ENCODE data around the gene ACKR3.

DNA sequence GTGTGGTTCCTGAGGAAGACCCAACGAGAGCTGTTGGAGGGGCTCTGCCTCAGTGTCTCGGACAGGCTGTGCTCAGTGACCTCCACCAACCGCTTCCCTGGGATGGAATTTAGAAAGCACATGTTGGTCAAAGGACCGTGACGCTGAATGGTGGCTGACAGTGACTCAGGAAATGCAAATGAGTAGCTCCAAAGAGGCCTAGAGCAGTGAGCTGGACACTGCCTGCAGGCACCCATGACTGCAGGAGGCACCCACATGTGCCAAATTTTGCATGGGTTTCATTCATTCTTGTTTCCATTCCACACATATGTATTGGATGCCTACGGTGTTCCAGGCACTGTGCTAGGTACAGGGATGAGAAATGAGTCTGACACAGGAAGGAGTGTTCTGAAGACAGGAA lies 46.4 kb downstream of the ACKR3 start:
- TF ChIP-seq, protein P1, sequence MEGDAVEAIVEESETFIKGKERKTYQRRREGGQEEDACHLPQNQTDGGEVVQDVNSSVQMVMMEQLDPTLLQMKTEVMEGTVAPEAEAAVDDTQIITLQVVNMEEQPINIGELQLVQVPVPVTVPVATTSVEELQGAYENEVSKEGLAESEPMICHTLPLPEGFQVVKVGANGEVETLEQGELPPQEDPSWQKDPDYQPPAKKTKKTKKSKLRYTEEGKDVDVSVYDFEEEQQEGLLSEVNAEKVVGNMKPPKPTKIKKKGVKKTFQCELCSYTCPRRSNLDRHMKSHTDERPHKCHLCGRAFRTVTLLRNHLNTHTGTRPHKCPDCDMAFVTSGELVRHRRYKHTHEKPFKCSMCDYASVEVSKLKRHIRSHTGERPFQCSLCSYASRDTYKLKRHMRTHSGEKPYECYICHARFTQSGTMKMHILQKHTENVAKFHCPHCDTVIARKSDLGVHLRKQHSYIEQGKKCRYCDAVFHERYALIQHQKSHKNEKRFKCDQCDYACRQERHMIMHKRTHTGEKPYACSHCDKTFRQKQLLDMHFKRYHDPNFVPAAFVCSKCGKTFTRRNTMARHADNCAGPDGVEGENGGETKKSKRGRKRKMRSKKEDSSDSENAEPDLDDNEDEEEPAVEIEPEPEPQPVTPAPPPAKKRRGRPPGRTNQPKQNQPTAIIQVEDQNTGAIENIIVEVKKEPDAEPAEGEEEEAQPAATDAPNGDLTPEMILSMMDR (IDR thresholded peaks at IDR 0.05), result no peak
- TF ChIP-seq POLR2A (IDR thresholded peaks at IDR 0.05), result no peak
- TF ChIP-seq EP300 (IDR thresholded peaks at IDR 0.05), result no peak

Data from tibial nerve (tissue), 4 donors.